ELF-1 (cell line): ENCODE measurements around the gene PLCB3.

Source experiments
- DNase-seq: peaks from one replicate; pipeline ENCODE4 v3.0.0-alpha.2; 2016; ENCODE audit warnings: low read depth, low spot score

Gene PLCB3

DNA sequence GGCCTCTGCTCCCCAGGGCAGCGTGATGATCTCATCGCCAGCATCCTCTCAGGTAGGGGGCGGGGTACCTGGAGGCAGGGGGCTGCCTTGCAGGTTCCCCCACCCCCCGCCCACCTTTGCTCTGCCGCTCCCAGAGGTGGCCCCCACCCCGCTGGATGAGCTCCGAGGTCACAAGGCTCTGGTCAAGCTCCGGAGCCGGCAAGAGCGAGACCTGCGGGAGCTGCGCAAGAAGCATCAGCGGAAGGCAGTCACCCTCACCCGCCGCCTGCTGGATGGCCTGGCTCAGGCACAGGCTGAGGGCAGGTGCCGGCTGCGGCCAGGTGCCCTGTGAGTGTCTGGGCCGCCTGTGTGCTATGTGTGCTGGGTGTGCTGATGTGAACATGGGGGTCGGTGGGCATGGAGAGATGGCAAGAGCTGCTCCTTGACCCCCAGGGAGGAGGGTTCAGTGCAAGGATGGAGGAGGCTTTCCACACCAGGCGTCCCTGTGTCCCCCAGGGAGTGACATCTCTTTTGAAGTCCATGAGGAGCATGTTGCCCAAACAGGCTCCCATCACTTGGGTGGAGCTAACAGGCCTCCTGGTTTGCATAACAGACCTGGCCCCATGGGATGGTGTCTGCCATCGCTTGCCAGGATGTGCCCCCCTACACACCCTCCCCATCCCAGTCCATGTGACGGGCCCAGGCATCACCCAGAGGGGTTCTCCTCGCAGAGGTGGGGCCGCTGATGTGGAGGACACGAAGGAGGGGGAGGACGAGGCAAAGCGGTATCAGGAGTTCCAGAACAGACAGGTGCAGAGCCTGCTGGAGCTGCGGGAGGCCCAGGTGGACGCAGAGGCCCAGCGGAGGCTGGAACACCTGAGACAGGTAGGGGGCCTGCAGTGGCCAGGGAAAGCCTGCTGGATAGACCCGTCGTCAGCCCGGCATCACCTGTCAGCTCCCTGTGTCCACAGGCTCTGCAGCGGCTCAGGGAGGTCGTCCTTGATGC, 14.1 kb downstream of the PLCB3 start:
- DNase-seq: no peak

DNA sequence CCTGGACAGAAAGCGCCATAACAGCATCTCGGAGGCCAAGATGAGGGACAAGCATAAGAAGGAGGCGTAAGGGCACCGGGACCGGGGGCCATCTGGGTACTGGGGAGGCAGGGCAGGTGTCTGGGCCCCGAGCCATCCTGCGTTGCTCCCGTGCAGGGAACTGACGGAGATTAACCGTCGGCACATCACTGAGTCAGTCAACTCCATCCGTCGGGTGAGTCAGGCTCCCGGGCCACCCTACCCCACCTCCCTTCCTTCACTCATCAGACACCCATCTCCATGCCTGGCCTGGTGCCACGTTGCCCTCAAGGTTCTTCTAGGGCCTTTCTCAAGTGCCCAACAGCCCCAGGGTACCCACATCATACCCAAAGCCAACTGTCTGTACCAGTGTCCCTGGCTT, 15.0 kb downstream of the PLCB3 start:
- DNase-seq: no peak

DNA sequence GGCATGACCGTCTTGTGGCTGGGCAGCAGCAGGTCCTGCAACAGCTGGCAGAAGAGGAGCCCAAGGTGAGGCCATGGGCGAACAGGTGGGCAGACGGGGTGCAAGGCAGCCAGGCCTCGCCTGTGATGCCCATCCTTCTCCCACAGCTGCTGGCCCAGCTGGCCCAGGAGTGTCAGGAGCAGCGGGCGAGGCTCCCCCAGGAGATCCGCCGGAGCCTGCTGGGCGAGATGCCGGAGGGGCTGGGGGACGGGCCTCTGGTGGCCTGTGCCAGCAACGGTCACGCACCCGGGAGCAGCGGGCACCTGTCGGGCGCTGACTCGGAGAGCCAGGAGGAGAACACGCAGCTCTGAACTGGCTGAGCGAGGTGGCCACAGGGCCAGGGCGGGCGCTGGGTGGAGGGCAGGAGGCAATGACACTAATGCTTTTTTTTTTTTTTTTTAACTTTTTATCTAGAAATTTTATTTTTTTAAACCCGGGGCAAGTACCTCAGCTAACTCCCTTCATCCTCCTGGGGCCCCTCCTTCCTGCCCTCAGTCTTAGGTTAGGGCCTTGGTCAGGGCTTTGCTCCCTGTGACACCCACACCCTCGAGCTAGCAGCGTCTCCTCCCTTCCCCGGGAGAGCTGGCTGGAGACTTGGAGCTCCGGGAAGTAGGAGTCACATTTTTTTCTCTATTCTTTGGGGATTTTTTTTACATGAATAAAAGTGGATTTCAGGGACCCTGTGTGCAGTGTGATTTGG, 16.0 kb downstream of the PLCB3 start:
- DNase-seq: no peak

DNA sequence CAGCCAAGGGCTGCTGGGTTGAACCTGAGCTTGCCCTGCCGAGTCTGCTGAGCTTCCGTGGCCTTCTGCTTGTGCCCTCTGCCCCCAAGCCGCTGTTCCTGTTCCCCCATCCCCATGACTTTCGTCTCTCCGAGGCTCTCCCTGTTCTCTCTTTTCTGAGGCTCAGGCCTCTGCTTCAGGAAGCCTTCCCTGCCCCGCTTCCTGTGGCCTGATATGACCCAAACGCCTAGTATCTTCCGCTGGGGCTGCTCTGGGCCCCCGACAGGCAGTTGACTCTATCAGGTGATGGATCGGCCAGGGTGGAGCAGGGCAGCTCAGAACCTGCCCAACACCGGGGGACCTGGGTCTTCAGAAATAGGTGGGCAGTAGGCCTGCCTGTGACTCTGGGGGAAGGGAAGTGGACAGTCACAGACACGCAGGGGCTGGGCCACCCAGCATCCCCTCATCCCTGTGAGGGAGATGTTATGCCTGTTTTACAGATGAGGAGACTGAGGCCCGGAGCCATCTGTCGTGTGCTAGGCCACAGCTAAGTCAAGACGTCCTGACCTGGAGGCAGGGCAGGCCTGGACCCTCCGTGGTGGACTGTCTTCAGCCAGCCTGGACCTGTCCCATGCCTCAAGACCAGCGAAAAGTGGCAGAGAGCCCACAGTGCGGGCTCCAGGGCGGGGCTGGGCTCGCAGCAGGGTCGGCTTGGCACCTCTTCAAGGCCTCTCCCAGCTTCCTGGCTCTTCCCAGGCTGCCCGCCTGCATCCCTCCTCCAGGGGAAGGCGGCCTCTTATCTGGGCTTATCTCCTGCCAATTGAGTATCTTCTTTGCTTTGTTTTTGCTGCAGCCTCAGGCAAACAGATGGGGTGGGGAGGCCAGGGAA, 16.9 kb downstream of the PLCB3 start:
- DNase-seq: no peak

DNA sequence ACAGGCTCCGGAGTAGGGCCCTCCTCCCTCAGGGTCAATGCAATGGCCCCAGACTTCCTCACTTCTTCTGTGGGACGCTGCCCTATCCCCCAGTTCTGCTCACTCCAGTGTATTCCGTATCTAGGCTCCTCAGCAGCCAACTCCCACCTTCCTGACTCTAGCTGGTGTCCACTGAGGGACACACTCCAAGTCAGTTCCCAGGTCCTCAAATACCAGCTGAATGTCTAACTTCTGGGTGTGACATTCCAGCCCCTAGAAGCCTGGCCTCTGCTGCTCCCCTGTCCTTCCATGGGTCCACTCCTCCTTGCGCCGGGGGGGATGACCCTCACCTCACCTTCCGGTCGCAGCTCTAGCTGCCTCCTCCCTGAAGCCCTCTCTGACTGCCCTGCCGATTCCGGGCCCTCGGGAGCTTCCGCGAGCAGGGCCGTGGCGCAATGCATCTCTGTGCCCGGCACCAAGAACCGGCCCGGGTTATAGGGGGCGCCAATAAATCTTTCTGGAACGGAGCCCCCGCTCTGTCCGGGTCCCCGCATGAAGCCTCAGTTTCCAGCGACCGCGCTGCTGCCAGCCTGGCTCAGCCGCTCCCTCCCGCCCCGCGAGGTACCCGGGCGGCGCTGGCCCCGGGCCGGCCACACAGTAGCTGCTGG, 17.7 kb downstream of the PLCB3 start:
- peak; percentile 87 for DNase-seq

DNA sequence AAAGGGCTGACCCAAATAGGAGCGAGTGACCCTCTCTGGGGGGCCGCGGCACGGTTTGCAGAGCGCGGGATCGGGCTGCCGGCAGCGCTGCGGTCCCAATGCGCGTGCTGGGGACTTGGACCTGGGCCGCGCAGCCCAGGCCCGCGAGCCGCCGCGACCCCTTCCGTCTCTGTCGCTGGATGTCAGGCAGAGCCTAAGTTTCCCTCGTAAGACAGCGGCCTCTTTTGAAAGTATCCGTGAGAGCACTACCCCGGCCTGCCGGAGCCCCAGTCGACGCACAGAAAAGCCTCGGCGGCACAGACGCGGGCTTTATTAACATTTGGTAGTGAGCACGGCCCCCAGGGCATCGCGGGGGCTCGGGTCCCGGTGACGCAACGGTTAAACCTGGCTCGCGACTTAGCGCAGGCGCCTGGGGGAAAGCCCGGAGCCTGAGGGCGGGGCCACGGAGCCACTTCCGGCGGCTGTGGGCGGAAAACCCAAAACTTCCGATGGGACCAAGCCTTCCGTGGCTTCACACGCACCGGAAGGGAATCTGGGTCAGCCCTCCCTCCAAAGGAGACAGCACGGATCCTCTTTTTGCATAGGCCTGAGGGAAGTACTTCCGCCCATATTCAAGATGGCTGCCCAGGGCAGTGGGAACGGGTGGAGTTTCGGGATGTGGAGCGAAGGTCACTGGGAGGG, 18.4 kb downstream of the PLCB3 start:
- DNase-seq: peak; percentile 100

DNA sequence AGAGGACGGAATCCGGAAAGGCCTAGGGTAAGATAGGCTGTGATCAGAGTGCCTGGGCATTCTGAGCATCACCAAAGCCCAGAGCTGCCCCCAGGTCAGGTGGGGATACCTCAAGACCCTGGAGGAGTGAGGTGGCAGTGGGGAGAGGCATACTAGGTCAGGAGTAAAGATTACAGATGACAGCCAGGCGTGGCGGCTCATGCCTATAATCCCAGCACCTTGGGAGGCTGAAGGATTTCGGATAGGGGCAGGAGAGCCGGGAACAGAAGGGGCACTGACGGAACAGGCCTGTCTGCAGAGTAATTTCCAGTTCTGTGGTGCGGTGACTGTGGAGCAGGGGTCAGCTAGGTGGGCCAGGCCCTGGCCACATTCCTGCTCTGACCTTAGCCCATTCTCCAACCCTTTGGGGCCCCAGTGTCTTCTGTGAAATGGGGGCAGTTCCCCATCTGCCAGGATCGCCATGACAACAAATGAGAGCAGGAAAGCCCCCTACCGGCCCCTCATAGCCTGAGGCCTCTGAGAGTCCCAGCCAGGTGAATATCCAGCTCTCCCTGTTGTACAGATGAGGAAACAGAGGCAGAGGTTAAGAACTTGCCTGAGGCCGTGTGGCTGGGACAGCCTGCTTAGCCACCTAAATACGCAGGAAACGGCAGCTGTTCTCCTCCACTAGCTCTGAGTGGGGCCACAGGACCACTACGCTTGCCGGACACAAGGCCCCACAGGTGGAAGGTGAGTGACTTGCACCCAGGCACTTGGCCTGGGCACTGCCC, 23.9 kb downstream of the PLCB3 start:
- peak; percentile 71 for DNase-seq

DNA sequence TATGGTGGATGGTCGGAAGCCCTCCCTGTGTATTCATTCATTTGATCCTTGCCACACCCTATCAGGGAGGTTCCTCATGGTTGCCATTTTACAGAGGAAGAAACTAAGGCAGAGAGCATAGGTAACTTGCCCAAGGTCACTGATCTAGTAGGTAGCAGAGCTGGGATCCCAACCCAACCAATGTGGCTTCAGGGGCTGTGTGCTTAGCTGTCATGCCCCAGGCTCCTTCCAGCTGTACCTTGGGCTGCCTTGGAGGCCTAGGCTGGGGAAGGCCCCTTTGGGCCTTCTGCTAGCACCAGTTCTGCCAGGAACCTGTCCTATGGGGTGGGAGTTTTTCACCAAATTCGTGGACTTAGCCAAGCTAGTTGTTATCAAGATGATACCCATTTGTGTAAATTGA, 24.5 kb downstream of the PLCB3 start:
- DNase-seq: no peak

DNA sequence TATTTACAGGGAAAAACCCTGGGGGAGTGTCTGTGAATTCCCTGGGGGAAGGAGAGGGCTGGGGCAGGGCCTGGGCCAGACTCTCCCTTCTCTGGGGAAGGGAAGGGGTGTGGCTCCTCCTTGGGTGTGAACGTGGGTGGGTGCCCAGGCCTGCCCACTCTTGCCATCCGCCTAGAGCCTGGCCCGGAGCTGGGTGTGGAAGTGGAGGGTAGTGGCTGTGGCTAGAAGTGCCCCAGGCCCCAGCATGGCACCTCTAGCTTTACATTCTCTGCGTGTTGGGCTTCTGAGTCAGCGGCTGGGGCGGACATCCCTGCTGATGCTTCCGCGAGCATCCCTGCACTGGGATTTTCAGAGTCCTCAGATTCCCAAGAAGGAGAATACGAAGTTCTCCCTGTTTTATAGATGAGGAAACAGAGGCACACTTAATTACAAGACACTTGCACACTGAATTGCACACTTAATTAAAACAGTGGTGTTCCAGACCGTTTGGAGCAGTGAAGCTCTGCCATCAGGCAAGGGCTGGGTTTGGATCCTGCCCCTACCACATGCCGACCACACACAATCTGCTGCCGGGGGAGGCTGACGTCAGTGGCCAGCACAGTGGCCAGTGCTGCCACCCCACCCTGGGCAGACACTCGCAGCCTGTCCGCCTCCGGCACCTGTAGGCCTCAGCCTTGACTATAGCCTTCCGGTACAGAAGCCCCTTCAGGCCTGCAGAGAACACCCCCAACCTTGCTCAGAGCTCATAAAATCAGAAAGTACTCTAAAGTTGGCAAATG, 25.5 kb downstream of the PLCB3 start:
- no peak for DNase-seq

DNA sequence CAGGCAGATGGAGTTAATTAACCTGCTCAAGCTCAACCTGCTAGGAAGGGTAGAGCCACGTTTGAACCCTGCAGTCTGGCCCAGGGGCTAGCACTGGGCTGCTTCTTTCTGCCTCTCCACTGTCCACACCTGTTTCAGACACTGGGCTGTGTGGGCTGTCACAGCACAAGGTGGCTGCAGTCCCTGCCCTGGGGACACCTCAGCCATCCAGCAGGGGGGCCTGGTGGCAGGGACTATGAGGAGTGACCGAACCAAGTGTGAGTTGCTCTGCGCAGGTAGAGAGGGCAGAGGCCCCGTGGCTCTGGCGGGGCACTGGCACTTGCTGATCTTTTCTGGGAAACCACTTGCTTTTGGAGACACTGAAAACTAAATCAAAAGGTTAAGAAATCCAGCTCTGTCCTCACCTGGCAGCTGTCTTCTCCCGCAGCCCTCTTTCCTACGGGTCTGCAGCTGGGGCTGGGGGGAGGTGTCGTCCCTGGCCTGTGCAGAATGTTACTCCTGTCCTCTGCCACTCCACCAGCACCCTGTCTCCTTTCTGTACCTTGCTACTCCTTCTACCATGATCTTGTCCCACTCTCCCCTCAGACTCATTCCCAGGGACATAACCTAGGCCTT, 27.4 kb downstream of the PLCB3 start:
- DNase-seq: no peak

DNA sequence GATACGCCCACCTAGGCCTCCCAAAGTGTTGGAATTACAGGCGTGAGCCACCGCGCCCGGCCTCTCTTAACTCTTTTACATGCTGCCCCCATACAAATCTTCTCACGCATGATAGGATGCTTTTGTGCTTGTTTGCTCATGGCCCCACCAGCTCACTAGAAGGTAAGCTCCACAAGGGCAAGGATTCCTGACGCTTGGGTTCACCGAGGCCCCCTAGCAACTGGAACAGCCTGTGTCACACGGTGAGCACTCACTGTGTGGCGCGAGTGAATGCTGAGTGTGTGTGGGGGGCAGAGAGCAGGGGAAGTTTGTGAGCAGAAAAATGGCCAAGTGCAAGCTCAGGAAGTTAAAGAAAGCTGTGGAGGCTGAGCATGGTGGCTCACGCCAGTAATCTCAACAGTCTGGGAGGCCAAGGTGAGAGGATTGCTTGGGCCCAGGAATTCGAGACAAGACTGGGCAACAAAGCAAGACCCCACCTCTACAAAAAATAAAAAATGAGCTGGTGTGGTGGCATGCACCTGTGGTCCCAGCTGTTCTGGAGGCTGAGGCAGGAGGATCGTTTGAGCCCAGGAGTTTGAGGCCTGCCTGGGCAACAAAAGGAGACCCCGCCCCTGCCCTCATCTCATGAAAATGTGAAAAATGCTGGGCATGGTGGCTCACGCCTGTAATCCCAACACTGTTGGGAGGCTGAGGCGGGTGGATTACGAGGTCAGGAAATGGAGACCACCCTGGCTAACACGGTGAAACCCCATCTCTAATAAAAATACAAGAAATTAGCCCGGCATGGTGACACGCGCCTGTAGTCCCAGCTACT, 30.8 kb downstream of the PLCB3 start:
- no peak for DNase-seq

DNA sequence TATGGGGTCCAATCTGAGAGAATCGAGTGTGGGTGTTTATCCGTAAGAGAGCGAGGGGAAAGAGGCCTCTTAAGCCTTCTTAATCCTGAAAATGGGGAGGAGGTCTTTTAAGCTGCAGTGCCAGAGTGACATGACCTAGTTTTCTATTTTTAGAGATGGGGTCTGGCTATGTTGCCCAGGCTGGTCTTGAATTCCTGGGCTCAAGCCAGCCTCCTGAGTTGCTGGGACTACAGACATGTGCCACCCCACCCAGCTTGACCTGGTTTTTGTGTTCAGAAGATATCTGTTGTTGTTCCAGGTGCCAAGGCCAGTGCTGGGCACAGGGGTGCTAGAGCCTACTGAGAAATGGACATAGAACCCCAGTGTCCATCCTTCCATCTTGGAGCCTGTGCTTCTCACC, 31.8 kb downstream of the PLCB3 start:
- no peak for DNase-seq

DNA sequence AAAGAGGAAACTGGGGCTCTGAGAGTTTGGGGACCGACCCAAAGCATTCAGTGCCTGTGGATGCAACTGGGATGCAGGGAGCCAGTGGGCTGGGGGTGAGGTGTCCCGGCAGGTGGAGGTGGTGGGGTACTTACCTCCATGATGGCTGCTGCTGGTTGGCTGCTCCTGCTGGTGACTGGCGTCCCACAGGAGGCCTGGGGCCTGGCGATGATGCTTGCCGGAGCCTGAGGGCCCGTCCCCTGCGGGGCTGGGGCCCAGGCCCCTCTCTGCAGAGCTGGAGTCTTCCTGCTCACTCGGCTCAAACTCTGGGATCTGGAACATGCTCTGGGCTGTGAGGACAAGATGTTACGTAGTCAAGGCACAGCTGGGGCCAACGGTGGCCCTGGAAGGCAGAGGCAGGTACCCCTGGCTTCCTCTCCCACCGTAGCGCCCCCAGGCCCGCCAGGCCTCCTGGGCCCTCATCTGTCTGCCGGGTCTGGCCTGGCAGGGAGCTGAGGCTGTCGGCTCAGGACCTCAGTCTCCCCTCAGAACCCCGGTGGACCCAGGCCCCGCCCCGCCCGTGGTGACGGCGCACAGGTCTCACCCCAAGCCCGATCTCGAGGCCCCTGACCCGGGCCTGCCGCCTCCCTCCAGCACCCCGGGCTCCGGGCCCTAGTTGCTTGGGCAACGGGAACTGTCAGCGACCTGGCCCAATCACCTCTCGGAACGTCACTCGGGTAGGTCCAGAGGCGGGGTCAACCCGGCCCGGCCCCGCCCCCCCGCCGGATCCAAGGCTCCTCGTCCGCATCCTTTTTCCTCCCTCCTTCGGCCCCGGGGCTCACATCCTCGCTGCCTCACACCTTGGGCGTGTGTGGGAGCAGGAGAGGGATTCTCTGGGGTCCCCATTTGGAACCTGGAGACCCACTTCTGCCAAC, 33.0 kb downstream of the PLCB3 start, which contains the start of gene BAD:
Gene BAD (minus strand): TSS at position 618 of the 914 bp plus-strand sequence. CDS start 297 bp downstream, at position 321.
- peak; percentile 97 for DNase-seq

DNA sequence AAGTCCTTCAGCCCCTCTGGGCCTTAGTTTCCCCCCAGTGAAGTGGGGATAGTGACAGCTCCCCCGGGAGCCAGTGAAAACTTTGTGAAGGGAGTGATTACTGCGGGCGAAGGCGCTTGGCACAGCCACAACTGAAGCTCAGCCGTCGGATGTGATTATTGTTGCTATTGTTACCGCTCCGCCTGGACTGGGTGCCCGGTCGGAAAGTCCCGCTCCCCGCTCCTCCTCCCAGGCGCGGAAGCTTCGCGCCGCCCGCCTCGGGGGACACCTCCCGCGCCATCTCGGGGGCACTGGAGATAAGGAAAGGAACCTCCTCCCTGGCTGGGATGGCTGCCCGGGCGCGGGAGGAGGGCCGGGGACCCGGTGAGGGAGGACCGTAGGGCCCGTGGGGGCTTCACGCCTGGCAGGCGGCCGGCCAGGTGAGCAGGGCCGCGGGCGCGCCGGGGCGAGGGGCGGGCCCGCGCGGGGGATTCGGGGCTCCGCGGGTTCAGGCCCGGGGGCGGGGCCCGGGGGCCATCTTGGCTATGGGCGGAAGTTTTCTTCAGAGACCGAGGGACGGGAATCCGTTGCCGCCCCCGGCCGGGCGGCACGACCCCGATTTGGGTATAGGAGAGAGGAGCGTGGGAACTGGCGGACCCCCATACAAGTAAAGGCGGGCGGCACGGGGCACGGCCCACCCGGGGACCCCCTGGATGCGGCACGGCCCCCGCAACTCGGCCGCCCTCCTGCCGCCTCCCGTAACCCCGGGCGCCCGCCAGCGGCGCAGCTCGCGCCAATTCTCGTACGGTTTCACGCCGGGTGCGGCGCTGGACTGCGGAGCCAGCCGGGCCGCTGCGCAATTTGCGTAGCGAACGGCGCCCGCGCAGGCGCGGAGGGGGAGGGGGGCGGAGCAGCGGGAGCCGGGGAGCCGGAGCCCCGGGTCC, 33.9 kb downstream of the PLCB3 start, which contains the start of gene GPR137:
Gene GPR137 (plus strand): TSS at position 887 of the 923 bp plus-strand sequence. CDS start 677 bp downstream, outside the sequence.
- peak; percentile 88 for DNase-seq
